Stimulated activated CD4-positive, alpha-beta T cell treated with anti-CD3 and anti-CD28 coated beads, TNF-alpha, amount 100 ng/mL, for 4 hours (primary cell): ENCODE results near the gene UHRF1.
"Not testable (repeated sequence)": the region's sequence is repeated elsewhere in the genome, so short reads cannot be mapped to it uniquely, and the experiment has no call there.

Experiments used
- DNase-seq, 3 experiments: peaks; one replicate each; pipeline ENCODE4 v3.0.0-alpha.2; 2020; ENCODE audit warnings: low read depth in 3 of 3

The UHRF1 gene

GRCh38 chr19:4900879-4901278 lies 8.4 kb upstream of the UHRF1 start:
- not testable (repeated sequence) for DNase-seq

DNA sequence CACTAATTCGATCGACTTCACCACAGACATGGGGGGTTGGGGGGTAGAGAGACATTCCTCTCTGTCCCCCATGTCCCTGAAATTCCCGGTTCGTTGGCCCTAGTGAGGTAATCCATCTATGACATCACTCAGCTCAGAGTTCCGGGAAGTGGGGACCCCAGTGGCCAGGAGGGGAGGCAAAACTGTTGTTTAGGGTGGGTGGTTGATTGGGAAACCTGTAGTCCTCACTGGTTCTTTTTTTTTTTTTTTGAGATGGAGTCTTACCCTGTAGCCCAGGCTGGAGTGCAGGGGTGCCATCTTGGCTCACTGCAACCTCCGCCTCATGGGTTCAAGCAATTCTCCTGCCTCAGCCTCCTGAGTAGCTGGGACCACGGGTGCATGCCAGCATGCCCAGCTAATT lies 6.5 kb upstream of the UHRF1 start, which contains the start of gene ARRDC5:
Gene ARRDC5 (minus strand): TSS at position 101 of the 400 bp plus-strand sequence. CDS start 71 bp downstream, at position 30.
- no peak for DNase-seq

DNA sequence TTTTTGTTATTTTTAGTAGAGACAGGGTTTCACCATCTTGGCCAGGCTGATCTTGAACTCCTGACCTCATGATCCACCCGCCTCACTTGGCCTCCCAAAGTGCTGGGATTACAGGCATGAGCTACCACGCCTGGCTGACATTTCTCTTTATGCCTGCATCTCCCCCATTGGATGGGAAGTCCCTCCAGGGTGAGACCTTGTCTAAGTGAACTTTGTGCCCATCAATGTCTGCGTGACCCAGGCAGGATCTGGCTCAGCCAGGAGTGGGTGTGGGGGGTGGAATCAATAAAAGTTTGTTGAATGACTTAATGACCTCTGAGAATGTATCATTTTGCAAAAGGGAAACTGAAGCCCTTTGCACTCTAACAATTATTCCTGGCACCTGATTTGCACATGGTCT lies 4.8 kb upstream of the UHRF1 start:
- no peak for DNase-seq

GRCh38 chr19:4906963-4907362 lies 2.3 kb upstream of the UHRF1 start:
- DNase-seq = no peak

DNA sequence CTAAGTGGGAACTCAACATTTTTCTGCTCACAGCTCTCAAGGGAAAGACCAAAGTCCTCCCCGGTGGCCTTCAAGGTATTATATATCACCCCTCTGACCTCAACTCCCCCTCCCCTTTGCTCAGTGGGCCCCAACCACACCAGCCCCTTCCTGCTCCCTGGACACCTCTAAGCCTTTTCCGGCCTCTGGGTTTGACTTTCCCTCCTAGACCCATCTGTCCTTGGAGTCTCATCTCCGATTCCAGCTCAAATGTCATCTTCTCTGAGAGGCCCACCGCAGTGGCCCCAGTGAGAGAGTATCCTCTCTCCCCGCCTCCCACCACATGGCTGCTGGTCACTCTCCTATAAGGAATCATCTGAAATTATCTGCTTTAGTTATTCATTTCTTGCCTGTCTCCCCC lies 941 bp upstream of the UHRF1 start:
- DNase-seq = no peak

DNA sequence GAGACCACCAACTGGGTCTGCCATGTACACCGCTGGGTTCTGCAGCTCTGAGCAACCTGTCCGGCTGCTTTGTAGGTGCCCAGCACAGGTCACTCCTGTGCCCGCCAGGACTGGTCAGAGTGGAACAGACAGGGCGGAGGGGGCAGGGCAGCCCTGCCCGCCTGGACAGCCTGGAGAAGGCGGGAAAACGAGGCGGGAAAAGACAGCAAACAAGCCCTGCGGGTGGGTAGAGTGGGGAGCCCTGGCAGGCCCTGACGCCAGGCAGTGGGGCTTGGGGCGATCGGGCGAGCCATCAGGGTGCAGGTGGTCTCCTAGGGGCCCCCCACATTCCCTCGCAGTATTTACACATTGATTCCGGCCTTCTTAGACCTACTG lies 533 bp upstream of the UHRF1 start:
- DNase-seq = no peak

GRCh38 chr19:4909897-4910593 lies 744 bp downstream of the UHRF1 start:
- peak; percentile 87 to 90 (median 87) for DNase-seq

GRCh38 chr19:4910594-4911281 lies 1.4 kb downstream of the UHRF1 start:
- DNase-seq = no peak

DNA sequence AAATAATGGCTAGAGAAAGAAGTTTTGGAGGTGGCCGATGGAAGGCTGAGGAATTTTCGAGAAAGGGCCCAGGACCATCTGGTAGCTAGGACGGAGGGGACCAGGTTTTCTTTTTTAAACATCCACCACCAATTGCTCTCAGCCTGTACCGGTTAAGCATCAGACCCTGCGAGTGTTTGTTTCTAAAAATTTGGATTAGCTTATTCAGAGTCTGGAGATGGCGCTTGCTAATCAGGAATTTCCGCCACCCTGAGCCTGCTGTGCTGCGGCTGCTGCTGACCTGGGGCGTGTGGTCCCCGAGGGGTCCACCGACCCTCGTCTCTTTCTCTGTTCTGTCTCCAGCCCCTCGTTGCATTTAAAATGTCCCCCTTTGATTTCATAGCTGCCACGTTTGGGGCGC lies 2.0 kb downstream of the UHRF1 start:
- no peak for DNase-seq

DNA sequence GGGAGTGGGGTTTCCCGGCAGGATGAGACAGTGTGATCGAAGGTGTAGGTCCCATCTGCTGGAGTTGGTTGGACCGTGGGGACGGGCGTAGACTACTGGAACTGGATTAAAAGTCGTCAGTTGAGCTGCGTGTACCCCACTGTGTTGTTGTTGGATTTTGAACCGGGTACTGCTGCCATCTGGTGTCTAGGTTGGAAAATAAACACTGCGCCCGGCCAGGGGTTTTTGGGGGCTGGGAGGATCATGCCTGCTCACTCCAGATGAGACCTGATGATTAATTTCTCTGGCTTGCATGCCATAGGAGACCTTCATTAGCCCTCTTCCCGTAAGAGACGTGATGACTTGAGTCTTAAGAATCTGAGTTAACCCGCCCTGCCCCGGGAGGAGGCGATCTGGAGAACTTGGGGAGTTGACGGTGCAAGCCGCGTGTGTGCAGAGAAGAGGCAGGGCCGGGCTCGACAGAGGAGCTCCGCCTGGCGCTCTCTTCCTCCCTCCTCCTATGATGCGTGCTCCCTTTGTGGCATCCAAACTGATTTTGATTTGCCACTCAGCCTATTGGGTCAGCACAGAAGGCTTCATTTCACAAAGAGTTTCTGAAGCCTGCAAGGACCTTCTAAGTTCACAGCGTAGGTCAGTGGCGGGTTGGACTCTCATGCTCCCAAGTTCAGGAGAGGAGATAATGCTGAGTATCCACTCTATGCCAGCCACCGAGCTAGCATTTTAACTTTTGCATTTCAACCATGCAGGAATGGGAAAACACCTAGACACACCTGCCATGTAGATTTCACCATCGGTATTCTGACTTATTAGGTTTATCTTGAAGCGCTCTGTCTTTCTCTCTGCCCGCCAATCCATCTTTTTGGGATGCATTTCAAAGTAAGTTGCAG lies 2.7 kb downstream of the UHRF1 start:
- peak; percentile 50 to 55 (median 53) for DNase-seq

- no peak for DNase-seq
Observed at GRCh38 chr19:4913996-4914735, 4.9 kb downstream of the UHRF1 start.

- peak in 2 of 3 experiments; percentile 66 to 67 for DNase-seq
Observed at GRCh38 chr19:4914736-4915501, 5.6 kb downstream of the UHRF1 start.

- DNase-seq = no peak
Observed at GRCh38 chr19:4916292-4917082, 7.2 kb downstream of the UHRF1 start.

DNA sequence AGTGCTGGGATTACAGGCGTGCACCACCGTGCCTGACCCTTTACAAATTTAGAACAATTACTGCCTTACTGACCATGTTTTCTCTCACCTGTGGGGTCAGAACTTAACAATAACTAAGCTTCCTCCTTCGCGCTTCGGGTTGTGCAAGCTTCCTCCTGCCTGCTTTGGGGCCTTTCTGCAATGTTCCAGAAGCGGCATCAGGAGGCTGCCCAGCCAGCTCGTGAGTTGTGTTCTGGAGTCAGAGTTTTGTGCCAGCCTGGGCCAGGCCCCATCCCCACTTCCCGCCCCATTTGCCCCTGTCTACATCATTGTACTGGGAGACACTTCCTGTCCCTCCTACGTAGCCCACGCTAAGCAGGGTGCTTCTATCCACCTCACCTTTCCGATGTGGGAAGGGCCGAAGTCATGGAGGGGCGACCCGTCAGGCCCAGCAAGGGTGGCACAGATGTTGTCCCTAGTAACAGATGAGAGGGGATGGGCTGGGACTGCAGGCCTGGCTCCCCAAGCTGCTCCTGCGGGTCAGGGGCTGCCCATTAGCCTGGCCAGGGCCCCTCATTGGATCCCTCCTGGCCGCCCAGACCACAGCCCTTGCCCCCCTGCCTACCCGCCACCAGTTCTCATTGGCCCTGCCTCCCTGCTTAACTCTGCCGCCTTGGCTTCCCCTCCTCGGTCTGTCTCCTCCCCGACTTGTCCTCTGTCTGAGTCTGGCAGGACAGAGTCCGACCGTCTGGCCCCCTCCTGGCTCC lies 13.4 kb downstream of the UHRF1 start:
- no peak for DNase-seq

DNA sequence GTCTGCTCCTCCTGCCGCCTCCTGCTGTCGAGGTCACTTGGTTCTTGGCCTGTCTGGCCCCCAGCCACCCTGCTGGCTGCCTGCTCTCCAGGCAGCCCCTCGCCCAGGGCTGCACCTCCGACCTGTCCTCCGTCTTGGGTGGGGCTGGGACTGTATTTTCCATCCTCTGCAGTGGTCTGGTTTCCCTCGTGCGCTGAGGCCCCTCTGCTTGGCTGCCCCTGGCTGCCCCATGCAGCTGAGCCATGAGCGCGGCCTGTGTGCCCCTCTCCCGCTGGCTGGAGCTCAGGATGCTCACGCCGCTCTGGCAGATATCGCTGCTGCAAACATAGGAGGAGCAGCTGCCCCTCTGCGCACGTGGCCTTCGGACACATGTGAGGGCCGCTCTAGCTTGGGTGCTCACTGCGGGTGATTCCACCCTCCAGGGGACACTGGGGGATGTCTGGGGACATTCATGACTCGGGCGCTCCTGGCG lies 14.0 kb downstream of the UHRF1 start:
- DNase-seq = no peak

DNA sequence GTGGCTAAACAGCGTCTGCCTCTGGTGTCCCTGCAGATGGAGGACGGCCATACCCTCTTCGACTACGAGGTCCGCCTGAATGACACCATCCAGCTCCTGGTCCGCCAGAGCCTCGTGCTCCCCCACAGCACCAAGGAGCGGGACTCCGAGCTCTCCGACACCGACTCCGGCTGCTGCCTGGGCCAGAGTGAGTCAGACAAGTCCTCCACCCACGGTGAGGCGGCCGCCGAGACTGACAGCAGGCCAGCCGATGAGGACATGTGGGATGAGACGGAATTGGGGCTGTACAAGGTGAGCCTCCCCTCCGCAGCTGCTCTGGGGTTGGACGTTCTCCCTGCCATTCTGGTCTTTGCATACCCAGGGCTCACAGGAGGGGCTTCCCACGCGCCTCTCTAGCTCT lies 19.9 kb downstream of the UHRF1 start:
- DNase-seq = no peak

DNA sequence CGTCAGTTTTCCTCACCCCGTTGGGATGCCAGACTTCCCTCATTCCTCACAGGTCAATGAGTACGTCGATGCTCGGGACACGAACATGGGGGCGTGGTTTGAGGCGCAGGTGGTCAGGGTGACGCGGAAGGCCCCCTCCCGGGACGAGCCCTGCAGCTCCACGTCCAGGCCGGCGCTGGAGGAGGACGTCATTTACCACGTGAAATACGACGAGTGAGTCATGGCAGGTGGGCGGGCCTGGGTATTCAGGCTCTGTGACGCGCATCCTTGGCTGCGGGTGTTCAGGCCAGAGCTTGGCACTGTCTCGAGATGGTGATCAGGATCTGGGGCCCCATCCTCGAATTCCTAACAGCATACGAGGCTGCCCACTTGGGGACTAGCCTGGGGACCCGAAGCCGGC lies 21.4 kb downstream of the UHRF1 start:
- DNase-seq = no peak

- no peak for DNase-seq
Observed at GRCh38 chr19:4932711-4933110, 23.4 kb downstream of the UHRF1 start.

DNA sequence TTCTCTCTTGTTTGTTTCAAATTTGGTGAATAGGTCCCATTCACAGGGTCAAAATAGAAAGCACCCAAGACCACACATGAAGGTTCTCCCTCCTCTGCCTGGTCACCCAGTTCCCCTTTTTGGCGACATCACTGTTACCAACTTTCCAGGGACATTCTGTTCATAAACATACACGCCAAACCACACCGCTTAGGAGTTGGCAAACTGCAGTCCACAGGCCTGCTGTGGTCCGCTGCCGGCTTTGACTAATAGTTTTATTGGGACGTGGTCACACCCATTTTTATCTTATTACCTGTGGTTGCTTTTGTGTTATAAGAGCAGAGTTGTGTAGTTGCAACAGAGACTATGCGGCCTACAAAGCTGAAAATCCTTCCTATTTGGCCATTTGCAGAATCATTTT lies 24.2 kb downstream of the UHRF1 start:
- no peak for DNase-seq
